ENCODE measurements around the gene NOX5. TPM values are rescaled to one million over a fixed set of nuclear protein-coding genes. Genes with fewer than 3 reads are reported as not detected.
"Not testable (repeated sequence)": the region's sequence is repeated elsewhere in the genome, so short reads cannot be mapped to it uniquely, and the experiment has no call there.

Gene NOX5
- total RNA-seq, 2 experiments from 2014 or later = not detected

DNA sequence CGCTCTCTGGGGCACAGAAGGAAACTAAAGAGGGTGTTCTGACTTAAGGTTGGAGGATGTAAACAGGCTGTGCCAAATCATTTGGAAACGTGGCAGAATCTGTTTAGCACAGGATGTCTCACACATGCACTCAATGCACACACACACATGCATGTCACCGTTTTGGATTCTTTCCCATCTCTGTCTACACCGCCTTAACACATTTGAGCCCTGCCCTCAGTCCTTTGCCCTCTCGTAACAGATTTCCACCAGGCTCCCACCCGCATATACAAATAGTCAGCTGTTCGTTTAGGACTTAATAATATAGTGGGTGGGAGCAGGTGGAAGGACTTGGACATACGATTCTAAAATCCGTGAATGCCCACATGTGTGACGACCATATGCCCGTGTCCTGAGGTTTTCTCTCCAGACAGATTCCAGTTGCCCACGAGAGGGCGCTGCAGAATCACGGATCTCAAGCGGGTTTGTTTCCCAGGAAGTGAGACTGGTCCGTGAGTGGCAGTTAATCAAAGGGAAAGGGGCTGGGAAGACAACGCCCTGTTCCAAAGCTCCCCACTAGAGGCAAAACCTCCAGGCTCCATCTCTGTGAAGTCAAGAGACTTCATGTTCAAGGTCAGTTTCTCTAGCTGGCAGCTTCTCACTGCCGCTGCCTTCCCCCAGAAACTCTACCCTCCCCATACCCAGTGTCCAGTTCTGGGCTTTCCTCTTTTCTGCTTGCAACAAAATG, 44.5 kb downstream of the NOX5 start:
- H3K9me3 Mint-ChIP-seq = no peaks in the 10 kb centered on the region
- POLR2A ChIA-PET = no interaction called here
- peaks cover 23% of the 10 kb centered on the region for H3K4me1 Mint-ChIP-seq
- CTCF ChIA-PET = interaction anchor here (0.5 to 0.6 kb wide), 3 partner anchors 20 to 1992 kb away, joined by 3 read pairs; no protein-coding TSS in a partner anchor
- no peaks in the 10 kb centered on the region for H3K27me3 Mint-ChIP-seq
- no peak overlapping the region for H3K4me3 Mint-ChIP-seq
- H3K36me3 Mint-ChIP-seq (ENCODE audit: low read depth) = no peaks in the 10 kb centered on the region
- H3K27ac Mint-ChIP-seq = peak overlapping the region; percentile 34
- peak; percentile 79 for DNase-seq

GRCh38 chr15:69059557-69059943, 45.1 kb downstream of the NOX5 start:
- ChIA-PET CTCF (interaction anchor here (0.5 to 0.6 kb wide), 3 partner anchors 19 to 1991 kb away, joined by 3 read pairs; no protein-coding TSS in a partner anchor), POLR2A (no interaction called here)
- no peak overlapping the region for H3K4me3 Mint-ChIP-seq

GRCh38 chr15:69060041-69060481, 45.6 kb downstream of the NOX5 start:
- no peak for DNase-seq
- H3K27ac Mint-ChIP-seq = peak overlapping the region; percentile 47
- H3K27me3 Mint-ChIP-seq = no peaks in the 10 kb centered on the region
- H3K4me1 Mint-ChIP-seq = peaks cover 23% of the 10 kb centered on the region
- H3K36me3 Mint-ChIP-seq (ENCODE audit: low read depth) = no peaks in the 10 kb centered on the region
- no peaks in the 10 kb centered on the region for H3K9me3 Mint-ChIP-seq
- ChIA-PET POLR2A (no interaction called here), CTCF (no interaction called here)
- no peak overlapping the region for H3K4me3 Mint-ChIP-seq

More at GRCh38 chr15:69059557-69059943, 45.1 kb downstream of the NOX5 start:
- no peak for DNase-seq
- Mint-ChIP-seq H3K36me3 (ENCODE audit: low read depth) (no peaks in the 10 kb centered on the region), H3K27me3 (no peaks in the 10 kb centered on the region), H3K9me3 (no peaks in the 10 kb centered on the region), H3K4me1 (peaks cover 23% of the 10 kb centered on the region), H3K27ac (peak overlapping the region; percentile 34)

DNA sequence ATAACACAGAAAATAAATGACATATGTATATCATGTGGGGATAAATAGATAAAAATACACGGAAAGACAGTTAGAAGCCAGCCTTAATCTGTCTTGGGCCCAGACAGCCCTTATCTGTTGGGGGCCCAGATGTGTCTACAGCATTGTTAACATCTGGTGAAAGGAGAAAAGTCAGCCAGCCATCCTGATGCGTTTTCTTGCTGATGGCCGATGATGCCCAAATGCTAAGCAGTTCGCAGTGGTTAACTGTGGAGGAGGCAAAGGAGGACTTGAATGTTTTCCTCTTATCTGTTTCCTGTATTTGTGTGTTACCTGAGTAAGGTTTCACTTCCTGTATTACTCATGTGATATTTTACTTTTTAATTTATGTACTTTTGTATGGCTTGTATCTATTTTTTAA, 46.2 kb downstream of the NOX5 start:
- CTCF ChIA-PET = no interaction called here
- no peak overlapping the region for H3K4me3 Mint-ChIP-seq
- no peaks in the 10 kb centered on the region for H3K36me3 Mint-ChIP-seq (ENCODE audit: low read depth)

GRCh38 chr15:69061414-69061842, 46.9 kb downstream of the NOX5 start:
- no peaks in the 10 kb centered on the region for H3K36me3 Mint-ChIP-seq (ENCODE audit: low read depth)
- H3K9me3 Mint-ChIP-seq = no peaks in the 10 kb centered on the region
- H3K4me1 Mint-ChIP-seq = peaks cover 23% of the 10 kb centered on the region
- H3K27me3 Mint-ChIP-seq = no peaks in the 10 kb centered on the region
- POLR2A ChIA-PET = no interaction called here
- H3K27ac Mint-ChIP-seq = no peak overlapping the region
- no peak for DNase-seq
- CTCF ChIA-PET = no interaction called here
- no peak overlapping the region for H3K4me3 Mint-ChIP-seq

More for the DNA sequence above, 46.2 kb downstream of the NOX5 start:
- DNase-seq = no peak
- no peaks in the 10 kb centered on the region for H3K27me3 Mint-ChIP-seq
- H3K9me3 Mint-ChIP-seq = no peaks in the 10 kb centered on the region
- peaks cover 23% of the 10 kb centered on the region for H3K4me1 Mint-ChIP-seq
- H3K27ac Mint-ChIP-seq = peak overlapping the region; percentile 52
- POLR2A ChIA-PET = no interaction called here

DNA sequence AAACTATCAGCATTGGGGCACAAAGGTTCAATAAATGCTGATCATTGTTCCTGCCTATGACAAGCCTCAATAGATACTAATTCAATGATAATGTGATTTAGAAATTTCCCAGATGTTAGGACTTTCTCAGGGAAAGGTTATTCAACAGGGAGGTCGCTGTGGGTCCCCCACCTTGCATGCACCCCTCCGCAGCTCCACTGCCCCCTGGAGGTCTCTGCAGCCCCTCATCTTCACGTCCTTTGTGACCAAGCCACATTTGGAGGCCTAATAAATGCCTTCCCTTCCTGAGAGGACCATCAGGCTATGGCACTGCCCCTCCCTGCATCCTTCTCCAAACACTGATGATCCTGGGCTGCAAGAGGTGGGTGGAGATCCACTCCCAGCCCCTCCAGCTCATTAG, 50.2 kb downstream of the NOX5 start:
- no peaks in the 10 kb centered on the region for H3K36me3 Mint-ChIP-seq (ENCODE audit: low read depth)
- no peak overlapping the region for H3K4me3 Mint-ChIP-seq
- H3K4me1 Mint-ChIP-seq = peaks cover 16% of the 10 kb centered on the region
- H3K27me3 Mint-ChIP-seq = no peaks in the 10 kb centered on the region
- H3K9me3 Mint-ChIP-seq = no peaks in the 10 kb centered on the region
- no peak for DNase-seq
- ChIA-PET CTCF (no interaction called here), POLR2A (no interaction called here)
- no peak overlapping the region for H3K27ac Mint-ChIP-seq

DNA sequence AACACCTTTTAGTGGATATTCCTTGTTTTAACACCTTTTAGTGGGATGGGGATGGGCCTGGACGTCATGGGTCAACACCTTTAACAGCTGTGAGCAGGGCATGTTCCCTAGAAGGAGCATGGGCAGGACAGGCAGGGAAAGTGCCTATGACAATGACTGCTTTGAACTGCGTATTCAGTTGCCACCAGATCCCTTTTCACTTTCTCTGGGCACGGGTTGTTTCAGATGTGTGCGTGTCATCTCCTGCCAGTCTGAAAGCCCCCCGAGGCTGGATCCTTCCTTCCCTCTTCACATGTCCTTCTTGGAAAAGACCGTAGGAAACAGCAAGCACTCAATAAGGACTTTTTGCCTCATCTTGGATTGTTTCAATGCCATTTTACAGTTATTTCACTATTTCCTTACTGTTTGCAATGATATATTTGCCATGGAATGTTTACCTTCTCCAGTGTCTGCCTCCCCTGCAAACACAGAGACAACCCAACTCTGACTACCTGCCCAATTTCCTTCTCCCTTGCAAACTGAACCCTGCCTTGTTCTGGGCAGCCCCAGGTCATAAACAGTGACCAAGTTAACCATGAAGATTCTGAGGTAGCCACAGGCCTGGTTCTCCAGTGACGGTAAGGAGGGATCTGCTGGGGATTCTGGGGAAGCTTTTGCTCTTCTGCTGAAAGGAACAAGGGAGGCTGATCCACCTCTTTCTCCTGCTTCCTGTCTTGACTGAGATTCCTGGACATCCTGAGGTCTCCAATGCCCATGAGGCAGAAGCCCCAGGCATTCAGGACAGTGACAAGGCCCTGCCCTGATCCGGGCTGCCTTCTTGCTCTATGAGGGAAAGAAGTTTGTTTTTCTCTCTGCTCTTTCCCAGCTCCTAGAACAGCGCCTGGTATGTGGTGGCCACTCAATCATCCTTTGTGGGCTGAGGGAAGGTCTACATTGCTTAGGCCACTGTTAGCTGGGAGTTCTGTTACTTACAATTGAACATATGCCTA, 51.8 kb downstream of the NOX5 start:
- Mint-ChIP-seq H3K27ac (no peak overlapping the region), H3K9me3 (no peaks in the 10 kb centered on the region), H3K4me1 (peaks cover 2% of the 10 kb centered on the region), H3K27me3 (peaks cover 5% of the 10 kb centered on the region), H3K4me3 (no peak overlapping the region), H3K36me3 (ENCODE audit: low read depth) (no peaks in the 10 kb centered on the region)
- ChIA-PET POLR2A (no interaction called here), CTCF (interaction anchor here (1.8 kb wide), 1 partner anchor 10 kb away, joined by 4 read pairs; no protein-coding TSS in a partner anchor)
- no peak for DNase-seq

DNA sequence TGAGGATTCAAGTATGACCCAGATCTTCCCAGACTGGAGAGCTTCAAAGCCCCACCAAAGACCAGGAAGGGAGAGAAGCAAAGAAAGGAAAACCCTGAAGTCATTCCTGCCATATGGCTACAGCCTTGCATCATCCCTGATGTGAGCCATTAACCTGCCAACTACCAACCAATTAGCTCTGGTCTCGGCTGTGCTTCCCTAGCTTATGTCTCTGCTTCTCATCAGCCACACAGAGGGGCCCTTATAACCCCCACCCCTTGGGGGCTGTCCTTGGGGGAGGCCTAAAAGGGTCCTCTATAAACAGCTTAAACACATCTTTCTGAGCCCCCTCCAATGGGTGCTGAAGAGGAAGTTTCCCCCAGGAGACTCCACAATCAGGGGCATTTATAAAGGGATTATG, 52.8 kb downstream of the NOX5 start:
- H3K9me3 Mint-ChIP-seq = no peaks in the 10 kb centered on the region
- ChIA-PET POLR2A (interaction anchor here (0.5 kb wide), 1 partner anchor 213 kb away, joined by 3 read pairs; no protein-coding TSS in a partner anchor), CTCF (interaction anchor here (1.8 kb wide), 1 partner anchor 9 kb away, joined by 4 read pairs; no protein-coding TSS in a partner anchor)
- DNase-seq = no peak
- H3K27ac Mint-ChIP-seq = no peak overlapping the region
- H3K4me1 Mint-ChIP-seq = no peaks in the 10 kb centered on the region
- no peak overlapping the region for H3K4me3 Mint-ChIP-seq
- H3K36me3 Mint-ChIP-seq (ENCODE audit: low read depth) = no peaks in the 10 kb centered on the region
- peaks cover 14% of the 10 kb centered on the region for H3K27me3 Mint-ChIP-seq

- Mint-ChIP-seq H3K27me3 (peaks cover 20% of the 10 kb centered on the region), H3K4me1 (no peaks in the 10 kb centered on the region), H3K9me3 (no peaks in the 10 kb centered on the region), H3K27ac (no peak overlapping the region), H3K36me3 (ENCODE audit: low read depth) (no peaks in the 10 kb centered on the region), H3K4me3 (no peak overlapping the region)
- DNase-seq = no peak
- ChIA-PET CTCF (interaction anchor here (1.8 kb wide), 1 partner anchor 8 kb away, joined by 4 read pairs; no protein-coding TSS in a partner anchor), POLR2A (no interaction called here)
These were observed 53.7 kb downstream of the NOX5 start for GRCh38 chr15:69068157-69068556.

GRCh38 chr15:69069290-69069689, 54.8 kb downstream of the NOX5 start:
- DNase-seq; POLR2A ChIA-PET; H3K4me3 Mint-ChIP-seq; CTCF ChIA-PET; H3K27ac Mint-ChIP-seq; H3K4me1 Mint-ChIP-seq; H3K36me3 Mint-ChIP-seq (ENCODE audit: low read depth); H3K9me3 Mint-ChIP-seq: not testable (repeated sequence)
- peaks cover 27% of the 10 kb centered on the region for H3K27me3 Mint-ChIP-seq

GRCh38 chr15:69069996-69070395, 55.5 kb downstream of the NOX5 start:
- Mint-ChIP-seq H3K36me3 (ENCODE audit: low read depth) (no peaks in the 10 kb centered on the region), H3K9me3 (no peaks in the 10 kb centered on the region), H3K27me3 (peaks cover 32% of the 10 kb centered on the region), H3K27ac (no peak overlapping the region), H3K4me3 (no peak overlapping the region), H3K4me1 (peaks cover 2% of the 10 kb centered on the region)
- ChIA-PET POLR2A (no interaction called here), CTCF (no interaction called here)
- DNase-seq = no peak

DNA sequence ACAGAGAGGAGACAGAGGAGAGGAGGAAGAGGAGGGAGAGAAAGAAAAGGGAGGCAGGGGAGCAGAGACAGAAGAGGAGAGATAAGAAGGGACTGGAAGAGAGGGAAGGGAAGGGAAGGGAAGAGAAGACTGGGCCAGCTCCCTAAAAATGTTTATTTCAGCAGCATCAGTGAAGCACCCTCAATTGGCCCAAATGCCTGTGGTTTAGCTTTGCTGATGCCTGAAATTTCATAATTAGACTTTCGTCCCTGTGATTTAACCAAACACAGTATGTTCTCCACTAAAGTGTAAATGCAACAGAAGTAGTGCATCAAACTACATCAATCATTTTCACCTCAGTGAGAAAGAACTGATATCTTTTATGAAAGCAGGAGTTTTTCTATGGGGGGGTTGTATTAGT, 55.9 kb downstream of the NOX5 start:
- H3K4me3 Mint-ChIP-seq = no peak overlapping the region
- H3K27me3 Mint-ChIP-seq = peaks cover 34% of the 10 kb centered on the region
- no peak for DNase-seq
- no peaks in the 10 kb centered on the region for H3K9me3 Mint-ChIP-seq
- H3K36me3 Mint-ChIP-seq (ENCODE audit: low read depth) = no peaks in the 10 kb centered on the region
- ChIA-PET POLR2A (no interaction called here), CTCF (no interaction called here)
- H3K4me1 Mint-ChIP-seq = peaks cover 2% of the 10 kb centered on the region
- H3K27ac Mint-ChIP-seq = no peak overlapping the region

DNA sequence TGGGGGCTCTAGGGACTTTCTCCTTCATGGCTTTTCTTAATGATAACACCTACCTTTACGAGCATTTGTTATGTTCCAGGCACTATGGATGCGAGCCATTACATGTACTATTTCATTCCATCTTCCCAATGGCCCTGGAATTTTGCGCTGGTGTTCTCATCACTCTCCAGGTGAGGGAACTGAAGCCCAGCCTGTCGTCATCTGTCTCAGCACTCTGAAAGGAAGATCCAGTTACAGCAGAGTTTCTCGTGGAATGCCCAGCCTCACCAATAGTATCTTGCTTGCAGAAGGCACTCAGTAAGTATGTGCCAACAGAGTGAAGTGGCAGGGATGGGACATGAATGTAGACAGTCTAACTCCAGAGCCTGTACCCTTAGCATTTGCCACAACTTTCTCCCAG, 56.8 kb downstream of the NOX5 start:
- ChIA-PET POLR2A (no interaction called here), CTCF (no interaction called here)
- Mint-ChIP-seq H3K4me3 (no peak overlapping the region), H3K27ac (no peak overlapping the region), H3K4me1 (peaks cover 2% of the 10 kb centered on the region), H3K9me3 (no peaks in the 10 kb centered on the region), H3K36me3 (ENCODE audit: low read depth) (no peaks in the 10 kb centered on the region), H3K27me3 (peaks cover 40% of the 10 kb centered on the region)
- DNase-seq = no peak

Data from activated CD4-positive, alpha-beta T cell treated with anti-CD3 and anti-CD28 coated beads, Interleukin-2, amount 10 ng/mL, durations not matched to agents 7 days and 5 days (primary cell).